ENCODE measurements around the gene RPRD1B. TPM values are rescaled to one million over a fixed set of nuclear protein-coding genes. Genes with fewer than 3 reads are reported as not detected.
A peak's percentile ranks its signal among the peaks of the same experiment; 100 is the strongest.

RPRD1B gene
- total RNA-seq, 1 donor, result 36.3 TPM

GRCh38 chr20:37988306-37988954 is 45.1 kb upstream of the RPRD1B start:
- peak; percentile 9 for DNase-seq (ENCODE audit: low read depth)
- no peak for TF ChIP-seq CTCF (IDR thresholded peaks at IDR 0.05; ENCODE audit: insufficient read depth, low read depth, low read length)
- H3K4me3 ChIP-seq (ENCODE audit: low read depth, low read length), result no peak overlapping the region

- no peak for TF ChIP-seq CTCF (IDR thresholded peaks at IDR 0.05; ENCODE audit: insufficient read depth, low read depth, low read length)
Measured at GRCh38 chr20:37989601-37990295, 43.8 kb upstream of the RPRD1B start.

GRCh38 chr20:37990571-37991151 is 42.9 kb upstream of the RPRD1B start:
- no peak for TF ChIP-seq CTCF (IDR thresholded peaks at IDR 0.05; ENCODE audit: insufficient read depth, low read depth, low read length)
- H3K4me3 ChIP-seq (ENCODE audit: low read depth, low read length), result no peak overlapping the region
- DNase-seq (ENCODE audit: low read depth), result peak; percentile 79

More at GRCh38 chr20:37989601-37990295, 43.8 kb upstream of the RPRD1B start:
- no peak for DNase-seq (ENCODE audit: low read depth)
- H3K4me3 ChIP-seq (ENCODE audit: low read depth, low read length), result no peak overlapping the region

- no peak for DNase-seq (ENCODE audit: low read depth)
- no peak overlapping the region for H3K4me3 ChIP-seq (ENCODE audit: low read depth, low read length)
- TF ChIP-seq CTCF (IDR thresholded peaks at IDR 0.05; ENCODE audit: insufficient read depth, low read depth, low read length), result no peak
Measured at GRCh38 chr20:37991157-37991866, 42.2 kb upstream of the RPRD1B start.

GRCh38 chr20:37991908-37992307 is 41.6 kb upstream of the RPRD1B start:
- no peak overlapping the region for H3K4me3 ChIP-seq (ENCODE audit: low read depth, low read length)
- DNase-seq (ENCODE audit: low read depth), result no peak
- no peak for TF ChIP-seq CTCF (IDR thresholded peaks at IDR 0.05; ENCODE audit: insufficient read depth, low read depth, low read length)

GRCh38 chr20:37992802-37993409 is 40.6 kb upstream of the RPRD1B start:
- peak; percentile 56 for TF ChIP-seq CTCF (IDR thresholded peaks at IDR 0.05; ENCODE audit: insufficient read depth, low read depth, low read length)
- peak; percentile 87 for DNase-seq (ENCODE audit: low read depth)
- H3K4me3 ChIP-seq (ENCODE audit: low read depth, low read length), result no peak overlapping the region
